GM20000 (cell line): ENCODE measurements around the gene MBTD1.

Experiments
- DNase-seq: peaks from one replicate; pipeline ENCODE4 v3.0.0; 2012; ENCODE audit warnings: low spot score
- CTCF ChIP-seq: IDR thresholded peaks from 2 replicates; pipeline ENCODE4 v1.5.1; 2012; ENCODE audit warnings: mild to moderate bottlenecking, control low read depth; ENCODE audit errors: extremely low read depth, missing control alignments

Gene MBTD1

DNA sequence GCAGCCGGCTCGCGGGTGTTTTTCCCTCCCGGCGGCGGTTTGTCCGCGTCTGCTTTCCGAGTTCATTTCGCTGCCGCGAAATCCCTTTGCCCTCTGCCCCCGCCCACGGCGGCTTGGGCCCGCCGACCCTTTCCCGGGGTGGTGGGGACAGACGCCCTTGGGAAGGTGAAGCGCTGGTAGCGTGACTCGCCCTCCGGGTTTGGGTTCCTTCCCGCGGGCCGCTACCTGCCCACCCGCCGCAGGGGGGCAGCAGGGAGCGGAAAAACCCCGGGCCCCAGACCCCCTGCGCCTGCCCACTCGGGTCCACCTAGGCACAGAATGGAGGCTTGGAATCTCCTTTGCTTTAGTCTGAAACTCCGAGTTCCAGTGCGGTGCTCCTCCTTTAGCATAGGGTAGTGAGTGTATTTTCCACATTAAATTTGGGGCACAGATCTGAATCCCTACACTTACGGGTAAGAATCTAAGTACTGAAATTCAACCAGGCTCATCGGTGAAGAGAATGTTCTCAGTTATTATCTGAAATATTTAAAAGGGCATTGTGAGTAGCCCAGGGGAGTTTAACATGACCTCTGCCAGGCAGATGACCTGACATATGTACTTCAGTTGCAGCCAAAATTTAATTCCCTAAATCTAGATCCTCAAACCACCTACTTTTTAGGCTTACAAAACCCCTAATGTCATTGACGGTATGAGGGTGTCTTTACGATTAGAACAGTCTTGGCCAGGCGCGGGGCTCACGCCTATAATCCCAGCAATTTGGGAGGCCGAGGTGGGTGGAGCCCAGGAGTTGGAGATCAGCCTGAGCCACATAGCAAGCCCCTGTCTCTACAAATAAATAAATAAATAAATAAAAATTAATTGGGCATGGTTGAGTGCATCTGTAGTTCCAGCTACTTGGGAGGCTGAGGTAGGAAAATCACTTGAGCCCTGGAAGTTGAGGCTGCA, 92.6 kb downstream of the MBTD1 start:
- DNase-seq: peak; percentile 90
- TF ChIP-seq CTCF: peak; percentile 71

GRCh38 chr17:51166198-51166986, 93.5 kb downstream of the MBTD1 start, which contains the start of gene NME2:
TSS of gene NME2 (plus strand) at chr17:51166411. CDS start at chr17:51166831, 420 bp downstream.
- peak; percentile 3 for TF ChIP-seq CTCF
- DNase-seq: peak; percentile 97

DNA sequence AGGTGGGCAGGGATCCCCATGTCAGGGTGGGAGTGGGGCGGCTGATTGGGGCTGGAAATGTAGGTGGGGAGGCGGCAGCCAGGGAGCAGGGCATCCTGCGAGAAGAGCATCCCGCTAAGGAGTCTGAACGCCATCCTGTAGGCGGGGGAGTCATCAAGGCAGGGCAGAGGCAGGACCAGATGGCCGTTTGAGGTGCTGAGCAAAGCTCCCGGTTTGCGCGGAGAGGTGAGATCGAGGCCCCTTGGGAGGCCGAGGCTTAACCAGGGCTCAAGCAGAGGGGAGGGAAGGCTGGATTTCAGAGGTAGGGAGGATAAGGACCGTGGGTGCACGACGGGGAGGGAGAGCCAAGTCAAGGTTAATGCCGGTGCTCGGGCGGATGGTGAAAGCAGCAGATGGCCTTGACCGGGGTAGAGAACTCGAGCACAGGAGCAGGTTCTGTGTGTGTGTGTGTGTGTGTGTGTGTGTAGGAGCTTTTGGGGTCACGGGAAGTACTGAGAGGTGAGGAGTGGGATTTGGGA, 94.1 kb downstream of the MBTD1 start:
- no peak for DNase-seq

GRCh38 chr17:51164911-51165679, 94.8 kb downstream of the MBTD1 start:
- no peak for TF ChIP-seq CTCF
- no peak for DNase-seq

More for the DNA sequence above, 94.1 kb downstream of the MBTD1 start:
- no peak for TF ChIP-seq CTCF

DNA sequence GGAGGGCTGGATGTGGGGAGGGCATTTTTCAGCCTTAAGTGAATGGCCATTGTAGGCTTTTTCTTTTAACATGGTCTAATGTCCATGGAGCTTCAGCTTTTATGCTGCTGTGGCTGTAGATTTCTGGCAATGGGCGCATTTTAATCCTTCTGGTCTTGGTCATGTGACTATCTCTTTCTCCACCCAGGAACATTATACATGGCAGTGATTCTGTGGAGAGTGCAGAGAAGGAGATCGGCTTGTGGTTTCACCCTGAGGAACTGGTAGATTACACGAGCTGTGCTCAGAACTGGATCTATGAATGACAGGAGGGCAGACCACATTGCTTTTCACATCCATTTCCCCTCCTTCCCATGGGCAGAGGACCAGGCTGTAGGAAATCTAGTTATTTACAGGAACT, 98.3 kb downstream of the MBTD1 start:
- no peak for DNase-seq
- TF ChIP-seq CTCF: no peak

DNA sequence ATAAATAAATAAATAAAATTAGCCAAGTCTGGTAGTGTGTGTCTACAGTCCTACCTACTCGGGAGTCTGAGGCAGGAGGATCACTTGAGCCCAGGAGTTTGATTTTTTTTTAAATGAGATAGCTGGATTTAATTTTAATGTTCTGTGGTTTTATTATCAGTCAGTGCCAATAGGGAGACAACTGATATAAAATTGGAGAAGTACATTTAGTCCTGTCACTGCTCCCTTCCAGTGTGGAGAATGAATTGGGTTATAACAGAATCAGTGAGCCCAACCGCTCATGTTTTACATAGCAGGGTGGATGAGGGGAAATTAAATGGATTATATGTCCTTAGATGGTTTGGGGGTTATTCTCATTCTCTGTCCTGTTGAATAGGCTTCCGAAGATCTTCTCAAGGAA, 100.2 kb downstream of the MBTD1 start:
- TF ChIP-seq CTCF: no peak
- DNase-seq: no peak
